B cell (primary cell): ENCODE data around the gene CDK8.
"Not testable (repeated sequence)": the region's sequence is repeated elsewhere in the genome, so short reads cannot be mapped to it uniquely, and the experiment has no call there.

Source experiments
- CTCF ChIP-seq: fragments of 200-600 bp; IDR thresholded peaks from one replicate; pipeline ENCODE4 v1.8.0; 2022; ENCODE audit warnings: antibody characterized with exemption, mild to moderate bottlenecking
- EZH2 ChIP-seq: IDR thresholded peaks from 2 replicates; pipeline ENCODE4 v1.6.1; 2012; ENCODE audit warnings: borderline replicate concordance, low read depth, mild to moderate bottlenecking, moderate library complexity, low read length; ENCODE audit not compliant: insufficient read depth, poor library complexity, severe bottlenecking

- not testable (repeated sequence) for TF ChIP-seq CTCF, EZH2
Observed at GRCh38 chr13:26252006-26252405, 1.9 kb upstream of the CDK8 start.
